ENCODE data around the gene BCL6. TPM values are rescaled to one million over a fixed set of nuclear protein-coding genes. Genes with fewer than 3 reads are reported as not detected.

Gene BCL6
- total and polyA plus RNA-seq, 10 of the 15 experiments (the other 5 are each of a cell fraction or from before 2014, with no cell fraction given), result 0.04 to 0.85 (median 0.15) TPM

DNA sequence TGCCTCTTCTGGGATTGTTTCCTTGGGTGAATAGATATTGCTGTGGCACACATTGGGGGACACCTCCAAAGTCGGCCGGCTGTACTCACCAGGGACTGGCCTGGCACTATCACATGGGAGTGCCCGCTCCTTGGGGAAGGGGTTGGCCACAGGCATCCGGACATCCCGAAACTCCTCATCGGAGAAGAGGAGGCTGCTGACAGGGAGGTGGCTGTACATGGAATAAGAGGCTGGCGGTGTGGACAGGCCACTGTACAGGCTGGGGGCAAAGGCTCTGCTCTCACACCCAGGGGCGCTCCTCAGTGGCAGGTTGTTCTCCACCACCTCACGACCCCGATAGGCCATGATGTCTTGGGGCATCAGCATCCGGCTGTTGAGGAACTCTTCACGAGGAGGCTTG lies 15.7 kb downstream of the BCL6 start:
- H3K9me3 ChIP-seq (replicated peaks; ENCODE audit: control insufficient read depth, insufficient read depth, low read length), result no peaks in the 10 kb centered on the region
- BruUV-seq (replicated peaks), result no TSS peak
- peaks cover 0 to 3% of the 10 kb centered on the region in 2 experiments; a peak in 3 of 4 replicates for H3K27me3 ChIP-seq (replicated peaks in 1 of 2; ENCODE audit: control insufficient read depth in 2 of 2, insufficient read depth in 2 of 2, low read length in 1 of 2)
- H3K4me3 ChIP-seq, result no peak overlapping the region
- H3K79me2 ChIP-seq (ENCODE audit: control insufficient read depth, insufficient read depth, low read length), result no peaks in the 10 kb centered on the region
- ChIA-PET SMC1A (ENCODE audit: uncharacterized antibody, unreplicated experiment) (no interaction called here), POLR2A (no interaction called here), CTCF (interaction anchor here (1.0 to 3.0 kb wide), 4 partner anchors 10 to 1225 kb away, joined by 3 to 35 read pairs (median 4); no protein-coding TSS in a partner anchor), RAD21 (ENCODE audit: unreplicated experiment) (interaction anchor here (1.2 kb wide), 1 partner anchor 11 kb away, joined by 3 read pairs; no protein-coding TSS in a partner anchor)
- DNase-seq (ENCODE audit: low read depth, low spot score) (no peak), ATAC-seq (no peak), FAIRE-seq (no peak)
- H3K4me2 ChIP-seq (ENCODE audit: control insufficient read depth, insufficient read depth), result no peak overlapping the region
- H3K36me3 ChIP-seq (ENCODE audit: control insufficient read depth in 2 of 2, insufficient read depth in 2 of 2, low read length in 1 of 2), result no peaks in the 10 kb centered on the region; a peak in 1 of 4 replicates
- no peaks in the 10 kb centered on the region for H4K20me1 ChIP-seq (ENCODE audit: control insufficient read depth, insufficient read depth)
- H3K27ac ChIP-seq (ENCODE audit: control insufficient read depth, insufficient read depth), result no peak overlapping the region
- no peaks in the 10 kb centered on the region for H3K4me1 ChIP-seq (ENCODE audit: control insufficient read depth, insufficient read depth, low read length)
- in situ Hi-C loops (cut with MboI) (no loop called here), intact Hi-C loops (cut with micrococcal nuclease; ENCODE audit: unreplicated experiment) (no loop called here)
- H2AFZ ChIP-seq (ENCODE audit: control insufficient read depth, low read depth, low read length), result no peak overlapping the region
- WGBS (ENCODE audit: insufficient coverage, insufficient replicate concordance, low lambda C conversion rate, missing lambda C conversion rate), result 49% methylated on average over 12 of the region's 12 CpGs
- H3K9ac ChIP-seq (ENCODE audit: control insufficient read depth, insufficient read depth, low read length), result no peak overlapping the region
- TF ChIP-seq CEBPB (IDR thresholded peaks at IDR 0.05; ENCODE audit: borderline replicate concordance in 1 of 2, low read depth in 2 of 2, low read length in 2 of 2) (no peak), PAX5 (IDR thresholded peaks at IDR 0.05; ENCODE audit: borderline replicate concordance, low read depth, low read length) (no peak), NFYB (IDR thresholded peaks at IDR 0.05; ENCODE audit: insufficient read depth, low read depth, low read length) (no peak), ASH2L (IDR thresholded peaks at IDR 0.05; ENCODE audit: borderline replicate concordance, low read depth) (no peak), HCFC1 (IDR thresholded peaks at IDR 0.05; ENCODE audit: low read length) (no peak), MEF2A (IDR thresholded peaks at IDR 0.05; ENCODE audit: insufficient read depth, low read depth, low read length) (no peak)
- TF ChIP-seq, protein P1, sequence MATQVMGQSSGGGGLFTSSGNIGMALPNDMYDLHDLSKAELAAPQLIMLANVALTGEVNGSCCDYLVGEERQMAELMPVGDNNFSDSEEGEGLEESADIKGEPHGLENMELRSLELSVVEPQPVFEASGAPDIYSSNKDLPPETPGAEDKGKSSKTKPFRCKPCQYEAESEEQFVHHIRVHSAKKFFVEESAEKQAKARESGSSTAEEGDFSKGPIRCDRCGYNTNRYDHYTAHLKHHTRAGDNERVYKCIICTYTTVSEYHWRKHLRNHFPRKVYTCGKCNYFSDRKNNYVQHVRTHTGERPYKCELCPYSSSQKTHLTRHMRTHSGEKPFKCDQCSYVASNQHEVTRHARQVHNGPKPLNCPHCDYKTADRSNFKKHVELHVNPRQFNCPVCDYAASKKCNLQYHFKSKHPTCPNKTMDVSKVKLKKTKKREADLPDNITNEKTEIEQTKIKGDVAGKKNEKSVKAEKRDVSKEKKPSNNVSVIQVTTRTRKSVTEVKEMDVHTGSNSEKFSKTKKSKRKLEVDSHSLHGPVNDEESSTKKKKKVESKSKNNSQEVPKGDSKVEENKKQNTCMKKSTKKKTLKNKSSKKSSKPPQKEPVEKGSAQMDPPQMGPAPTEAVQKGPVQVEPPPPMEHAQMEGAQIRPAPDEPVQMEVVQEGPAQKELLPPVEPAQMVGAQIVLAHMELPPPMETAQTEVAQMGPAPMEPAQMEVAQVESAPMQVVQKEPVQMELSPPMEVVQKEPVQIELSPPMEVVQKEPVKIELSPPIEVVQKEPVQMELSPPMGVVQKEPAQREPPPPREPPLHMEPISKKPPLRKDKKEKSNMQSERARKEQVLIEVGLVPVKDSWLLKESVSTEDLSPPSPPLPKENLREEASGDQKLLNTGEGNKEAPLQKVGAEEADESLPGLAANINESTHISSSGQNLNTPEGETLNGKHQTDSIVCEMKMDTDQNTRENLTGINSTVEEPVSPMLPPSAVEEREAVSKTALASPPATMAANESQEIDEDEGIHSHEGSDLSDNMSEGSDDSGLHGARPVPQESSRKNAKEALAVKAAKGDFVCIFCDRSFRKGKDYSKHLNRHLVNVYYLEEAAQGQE (IDR thresholded peaks at IDR 0.05; ENCODE audit: low read depth, low read length), result no peak
- TF ChIP-seq, protein P2, sequence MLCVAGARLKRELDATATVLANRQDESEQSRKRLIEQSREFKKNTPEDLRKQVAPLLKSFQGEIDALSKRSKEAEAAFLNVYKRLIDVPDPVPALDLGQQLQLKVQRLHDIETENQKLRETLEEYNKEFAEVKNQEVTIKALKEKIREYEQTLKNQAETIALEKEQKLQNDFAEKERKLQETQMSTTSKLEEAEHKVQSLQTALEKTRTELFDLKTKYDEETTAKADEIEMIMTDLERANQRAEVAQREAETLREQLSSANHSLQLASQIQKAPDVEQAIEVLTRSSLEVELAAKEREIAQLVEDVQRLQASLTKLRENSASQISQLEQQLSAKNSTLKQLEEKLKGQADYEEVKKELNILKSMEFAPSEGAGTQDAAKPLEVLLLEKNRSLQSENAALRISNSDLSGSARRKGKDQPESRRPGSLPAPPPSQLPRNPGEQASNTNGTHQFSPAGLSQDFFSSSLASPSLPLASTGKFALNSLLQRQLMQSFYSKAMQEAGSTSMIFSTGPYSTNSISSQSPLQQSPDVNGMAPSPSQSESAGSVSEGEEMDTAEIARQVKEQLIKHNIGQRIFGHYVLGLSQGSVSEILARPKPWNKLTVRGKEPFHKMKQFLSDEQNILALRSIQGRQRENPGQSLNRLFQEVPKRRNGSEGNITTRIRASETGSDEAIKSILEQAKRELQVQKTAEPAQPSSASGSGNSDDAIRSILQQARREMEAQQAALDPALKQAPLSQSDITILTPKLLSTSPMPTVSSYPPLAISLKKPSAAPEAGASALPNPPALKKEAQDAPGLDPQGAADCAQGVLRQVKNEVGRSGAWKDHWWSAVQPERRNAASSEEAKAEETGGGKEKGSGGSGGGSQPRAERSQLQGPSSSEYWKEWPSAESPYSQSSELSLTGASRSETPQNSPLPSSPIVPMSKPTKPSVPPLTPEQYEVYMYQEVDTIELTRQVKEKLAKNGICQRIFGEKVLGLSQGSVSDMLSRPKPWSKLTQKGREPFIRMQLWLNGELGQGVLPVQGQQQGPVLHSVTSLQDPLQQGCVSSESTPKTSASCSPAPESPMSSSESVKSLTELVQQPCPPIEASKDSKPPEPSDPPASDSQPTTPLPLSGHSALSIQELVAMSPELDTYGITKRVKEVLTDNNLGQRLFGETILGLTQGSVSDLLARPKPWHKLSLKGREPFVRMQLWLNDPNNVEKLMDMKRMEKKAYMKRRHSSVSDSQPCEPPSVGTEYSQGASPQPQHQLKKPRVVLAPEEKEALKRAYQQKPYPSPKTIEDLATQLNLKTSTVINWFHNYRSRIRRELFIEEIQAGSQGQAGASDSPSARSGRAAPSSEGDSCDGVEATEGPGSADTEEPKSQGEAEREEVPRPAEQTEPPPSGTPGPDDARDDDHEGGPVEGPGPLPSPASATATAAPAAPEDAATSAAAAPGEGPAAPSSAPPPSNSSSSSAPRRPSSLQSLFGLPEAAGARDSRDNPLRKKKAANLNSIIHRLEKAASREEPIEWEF (IDR thresholded peaks at IDR 0.05; ENCODE audit: insufficient replicate concordance, low read depth, low read length), result no peak
- TF ChIP-seq, protein P3, sequence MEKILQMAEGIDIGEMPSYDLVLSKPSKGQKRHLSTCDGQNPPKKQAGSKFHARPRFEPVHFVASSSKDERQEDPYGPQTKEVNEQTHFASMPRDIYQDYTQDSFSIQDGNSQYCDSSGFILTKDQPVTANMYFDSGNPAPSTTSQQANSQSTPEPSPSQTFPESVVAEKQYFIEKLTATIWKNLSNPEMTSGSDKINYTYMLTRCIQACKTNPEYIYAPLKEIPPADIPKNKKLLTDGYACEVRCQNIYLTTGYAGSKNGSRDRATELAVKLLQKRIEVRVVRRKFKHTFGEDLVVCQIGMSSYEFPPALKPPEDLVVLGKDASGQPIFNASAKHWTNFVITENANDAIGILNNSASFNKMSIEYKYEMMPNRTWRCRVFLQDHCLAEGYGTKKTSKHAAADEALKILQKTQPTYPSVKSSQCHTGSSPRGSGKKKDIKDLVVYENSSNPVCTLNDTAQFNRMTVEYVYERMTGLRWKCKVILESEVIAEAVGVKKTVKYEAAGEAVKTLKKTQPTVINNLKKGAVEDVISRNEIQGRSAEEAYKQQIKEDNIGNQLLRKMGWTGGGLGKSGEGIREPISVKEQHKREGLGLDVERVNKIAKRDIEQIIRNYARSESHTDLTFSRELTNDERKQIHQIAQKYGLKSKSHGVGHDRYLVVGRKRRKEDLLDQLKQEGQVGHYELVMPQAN (conservative IDR thresholded peaks at IDR 0.05), result no peak
- TF ChIP-seq, protein P4, sequence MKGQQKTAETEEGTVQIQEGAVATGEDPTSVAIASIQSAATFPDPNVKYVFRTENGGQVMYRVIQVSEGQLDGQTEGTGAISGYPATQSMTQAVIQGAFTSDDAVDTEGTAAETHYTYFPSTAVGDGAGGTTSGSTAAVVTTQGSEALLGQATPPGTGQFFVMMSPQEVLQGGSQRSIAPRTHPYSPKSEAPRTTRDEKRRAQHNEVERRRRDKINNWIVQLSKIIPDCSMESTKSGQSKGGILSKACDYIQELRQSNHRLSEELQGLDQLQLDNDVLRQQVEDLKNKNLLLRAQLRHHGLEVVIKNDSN (IDR thresholded peaks at IDR 0.05; ENCODE audit: borderline replicate concordance, extremely low read length, insufficient read depth, low read depth, low read length), result no peak
